Psoas muscle (tissue), 8 donors: ENCODE measurements around the gene IWS1. TPM values are rescaled to one million over a fixed set of nuclear protein-coding genes. Genes with fewer than 3 reads are reported as not detected.

Experiments
- ATAC-seq, 4 donors: fragments of 200-7000 bp; cut with Tn5 transposase; one replicate each; pipeline ENCODE4 v1.9.1; 2020; ENCODE audit warnings: moderate library complexity in 3 of 4, mild to moderate bottlenecking in 2 of 4
- DNase-seq, 2 donors: peaks; one replicate each; pipeline ENCODE4 v3.0.0-alpha.2; 2020
- H3K27ac ChIP-seq: fragments of 200-600 bp; one replicate; pipeline ENCODE4 v1.8.0; 2022
- H3K27me3 ChIP-seq, 3 donors: fragments of 200-600 bp in 1 of 3; one replicate each; pipeline versions ENCODE4 v1.6.1 to v1.8.0; 2013 to 2022; ENCODE audit warnings: low read length in 2 of 3, mild to moderate bottlenecking in 2 of 3, moderate library complexity in 1 of 3; ENCODE audit not compliant: insufficient read depth in 3 of 3
- H3K36me3 ChIP-seq, 2 donors: fragments of 200-600 bp in 1 of 2; one replicate each; pipeline versions ENCODE4 v1.6.1 to v1.8.0; 2013 to 2022; ENCODE audit warnings: low read depth in 1 of 2, mild to moderate bottlenecking in 1 of 2, moderate library complexity in 1 of 2; ENCODE audit not compliant: insufficient read depth in 1 of 2
- H3K4me1 ChIP-seq: fragments of 200-600 bp; one replicate; pipeline ENCODE4 v1.8.0; 2022
- H3K4me3 ChIP-seq: fragments of 200-600 bp; one replicate; pipeline ENCODE4 v1.8.0; 2022; ENCODE audit warnings: mild to moderate bottlenecking
- H3K9me3 ChIP-seq: fragments of 200-600 bp; one replicate; pipeline ENCODE4 v1.8.0; 2022
- WGBS, 3 donors: extraction: QIAGEN DNeasy Blood & Tissue Kit; methylation state at CpG; one replicate each; pipeline versions ENCODE4 v1.1.6 to v1.1.7; 2013; 5-methylcytosine and 5-hydroxymethylcytosine counted together
- intact Hi-C, 2 donors: fragments of 100-400 bp; cut with DNase I; formaldehyde crosslinking; loops; one replicate each; pipeline versions ENCODE4 v1.11.0 to v1.14.2; 2022
- polyA plus RNA-seq, 3 donors: library from polyadenylated mRNA; stranded (reverse); fragments of 200-250 nt; gene quantifications; one replicate each; pipeline ENCODE4 v1.2.3, GENCODE V29; 2013
- total RNA-seq, 4 donors: library from RNA; stranded (reverse); fragmentation: NEBNext Ultra II Directional in 2 of 4; extraction: Animal tissue kit (Norgen Biotek cat#: 25700) in 2 of 4; gene quantifications; one replicate each; pipeline versions ENCODE4 v1.2.1 to v1.2.4, GENCODE V29; 2021 to 2023
- TF ChIP-seq, protein P1 (sequence below): fragments of 200-600 bp; IDR thresholded peaks from one replicate; pipeline ENCODE4 v1.8.0; 2022; ENCODE audit warnings: antibody characterized with exemption
- donor health status: healthy with polysubstance abuse.
- donor health status: DM: no; HTN: no; CAD: no; lungs with moderate emphysema.
- donor health status: Bipolar disorder and iron deficiency.
- donor health status: healthy.
- donor health status: DM: yes; HTN: yes; CAD: no.
- donor health status: DM: no; HTN: no; CAD: no.
- donor health status: DM: no; HTN: no; CAD: no.
- donor health status: DM: yes; HTN: yes; CAD: no.

Gene IWS1
- total and polyA plus RNA-seq, 7 donors, result 47.6 to 77.2 (median 62.5) TPM

DNA sequence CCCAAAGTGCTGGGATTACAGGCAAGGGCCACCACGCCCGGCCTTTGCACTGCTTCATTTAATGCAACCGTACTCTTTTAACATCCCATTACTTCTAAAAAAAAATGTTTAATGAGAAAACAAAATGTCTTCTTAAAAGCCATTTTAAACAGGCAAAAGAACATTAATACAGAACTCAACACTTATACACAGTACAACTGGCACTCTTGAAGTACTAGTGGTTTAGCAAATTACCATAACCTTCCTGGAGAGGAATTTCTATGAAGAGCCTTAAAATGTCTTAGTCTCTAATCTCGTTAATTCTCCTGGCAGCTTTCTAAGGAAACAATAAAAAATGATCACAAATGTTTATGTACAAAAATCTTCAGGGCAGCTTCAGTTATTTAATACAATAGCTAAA is 5.9 kb downstream of the IWS1 start:
- no peaks in the 10 kb centered on the region for H3K27me3 ChIP-seq
- H3K4me3 ChIP-seq, result no peak overlapping the region
- no peak overlapping the region for H3K27ac ChIP-seq
- 89 to 91% (median 90%) methylated on average over 4 of the region's 4 CpGs for WGBS, 3 donors
- intact Hi-C loops, result loop anchor here in 1 of 2 donors (10.0 kb wide), 1 partner anchor 134 kb away; no protein-coding TSS in a partner anchor
- H3K9me3 ChIP-seq, result no peaks in the 10 kb centered on the region
- peaks cover 8 to 46% of the 10 kb centered on the region in 2 donors for H3K36me3 ChIP-seq
- ATAC-seq (no peak), DNase-seq (no peak)
- TF ChIP-seq, protein P1, sequence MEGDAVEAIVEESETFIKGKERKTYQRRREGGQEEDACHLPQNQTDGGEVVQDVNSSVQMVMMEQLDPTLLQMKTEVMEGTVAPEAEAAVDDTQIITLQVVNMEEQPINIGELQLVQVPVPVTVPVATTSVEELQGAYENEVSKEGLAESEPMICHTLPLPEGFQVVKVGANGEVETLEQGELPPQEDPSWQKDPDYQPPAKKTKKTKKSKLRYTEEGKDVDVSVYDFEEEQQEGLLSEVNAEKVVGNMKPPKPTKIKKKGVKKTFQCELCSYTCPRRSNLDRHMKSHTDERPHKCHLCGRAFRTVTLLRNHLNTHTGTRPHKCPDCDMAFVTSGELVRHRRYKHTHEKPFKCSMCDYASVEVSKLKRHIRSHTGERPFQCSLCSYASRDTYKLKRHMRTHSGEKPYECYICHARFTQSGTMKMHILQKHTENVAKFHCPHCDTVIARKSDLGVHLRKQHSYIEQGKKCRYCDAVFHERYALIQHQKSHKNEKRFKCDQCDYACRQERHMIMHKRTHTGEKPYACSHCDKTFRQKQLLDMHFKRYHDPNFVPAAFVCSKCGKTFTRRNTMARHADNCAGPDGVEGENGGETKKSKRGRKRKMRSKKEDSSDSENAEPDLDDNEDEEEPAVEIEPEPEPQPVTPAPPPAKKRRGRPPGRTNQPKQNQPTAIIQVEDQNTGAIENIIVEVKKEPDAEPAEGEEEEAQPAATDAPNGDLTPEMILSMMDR, result no peak
- peaks cover 51% of the 10 kb centered on the region for H3K4me1 ChIP-seq

- 62 to 83% (median 64%) methylated on average over 2 of the region's 2 CpGs for WGBS, 3 donors
- Histone ChIP-seq H3K27me3 (no peaks in the 10 kb centered on the region), H3K4me1 (peaks cover 70% of the 10 kb centered on the region), H3K9me3 (no peaks in the 10 kb centered on the region), H3K4me3 (no peak overlapping the region), H3K36me3 (peaks cover 2 to 34% of the 10 kb centered on the region in 2 donors), H3K27ac (peak overlapping the region; percentile 85)
- intact Hi-C loops, result no loop called here
- DNase-seq, result no peak
- TF ChIP-seq, protein P1, result no peak
- peak in 1 of 4 donors; percentile 25 for ATAC-seq
Measured at GRCh38 chr2:127517465-127517864, 8.8 kb downstream of the IWS1 start.

DNA sequence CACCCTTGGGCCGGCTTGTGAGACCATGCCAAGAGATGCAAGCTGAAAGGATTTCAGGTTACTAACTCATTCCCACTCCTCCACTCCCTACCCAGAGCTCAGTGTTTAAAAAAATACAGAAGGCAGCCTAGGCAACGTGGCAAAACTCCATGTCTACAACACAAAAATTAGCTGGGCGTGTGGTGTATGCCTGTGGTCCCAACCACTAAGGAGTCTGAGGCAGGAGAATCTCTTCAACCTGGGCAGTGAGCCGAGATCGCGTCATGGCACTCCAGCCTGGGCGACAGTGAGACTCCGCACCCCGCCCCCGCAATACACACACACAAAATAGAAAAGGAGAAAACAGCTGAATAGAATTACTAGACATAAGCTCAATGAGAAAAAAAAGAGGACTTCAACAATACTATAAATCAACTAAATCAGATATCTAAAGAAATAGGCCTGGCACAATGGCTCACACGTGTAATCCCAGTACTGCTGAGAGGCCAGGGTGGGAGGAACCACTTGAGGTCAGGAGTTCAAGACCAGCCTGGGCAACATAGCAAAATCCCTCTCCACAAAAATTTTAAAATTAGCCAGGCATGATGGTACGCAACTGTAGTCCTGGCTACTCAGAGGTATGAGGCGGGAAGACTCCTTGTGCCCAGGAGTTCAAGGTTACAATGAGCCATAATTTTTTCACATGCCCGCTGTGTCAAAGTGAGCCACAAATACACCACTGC is 10.1 kb downstream of the IWS1 start:
- ATAC-seq, result peak; percentile 16 to 50 (median 30)
- no peaks in the 10 kb centered on the region for H3K27me3 ChIP-seq
- H3K27ac ChIP-seq, result peak overlapping the region; percentile 85
- no peaks in the 10 kb centered on the region for H3K9me3 ChIP-seq
- 64 to 80% (median 67%) methylated on average over 14 of the region's 14 CpGs for WGBS, 3 donors
- no peak overlapping the region for H3K4me3 ChIP-seq
- intact Hi-C loops, result no loop called here
- peaks cover 76% of the 10 kb centered on the region for H3K4me1 ChIP-seq
- TF ChIP-seq, protein P1, result no peak
- peaks cover 2 to 21% of the 10 kb centered on the region in 2 donors for H3K36me3 ChIP-seq
- peak; percentile 82 for DNase-seq

DNA sequence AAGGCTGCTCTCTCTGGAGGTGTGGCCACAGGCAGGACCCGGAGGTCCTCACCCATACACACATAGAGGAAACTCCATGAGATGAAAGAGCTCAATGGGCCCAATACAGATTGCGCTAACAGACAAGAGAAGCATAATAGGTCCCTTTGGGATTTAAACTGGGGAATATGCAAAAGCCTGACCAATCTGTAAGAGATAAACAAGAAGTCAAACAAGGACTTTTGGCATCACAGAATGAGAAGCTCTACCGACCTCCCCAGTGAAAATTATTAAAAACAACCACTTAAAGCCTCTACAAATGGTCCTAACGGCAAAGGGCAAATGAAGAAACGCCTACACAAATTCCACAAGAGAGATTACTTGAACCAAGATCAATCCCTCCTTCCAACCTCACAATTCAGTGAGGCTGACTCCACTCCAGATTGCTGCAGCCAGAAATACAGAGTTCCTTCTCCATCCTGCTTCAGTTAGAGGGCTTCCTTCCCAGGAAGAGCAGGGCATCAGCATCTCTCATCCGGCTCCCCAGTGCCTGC is 10.8 kb downstream of the IWS1 start:
- Histone ChIP-seq H3K9me3 (no peaks in the 10 kb centered on the region), H3K4me3 (no peak overlapping the region), H3K4me1 (peaks cover 82% of the 10 kb centered on the region), H3K27ac (peak overlapping the region; percentile 85), H3K27me3 (no peaks in the 10 kb centered on the region), H3K36me3 (peaks cover 2 to 14% of the 10 kb centered on the region in 2 donors)
- TF ChIP-seq, protein P1, result no peak
- ATAC-seq (no peak), DNase-seq (no peak)
- intact Hi-C loops, result no loop called here
- WGBS, 3 donors, result 44 to 55% (median 49%) methylated on average over 6 of the region's 6 CpGs
